B cell (primary cell): Measurements from ENCODE around the gene BABAM2. TPM values are rescaled to one million over a fixed set of nuclear protein-coding genes. Genes with fewer than 3 reads are reported as not detected.

Experiments
- ATAC-seq: fragments of 200-7000 bp; cut with Tn5 transposase; one replicate; pipeline ENCODE4 v1.10.0; 2021; ENCODE audit warnings: low read depth, mild to moderate bottlenecking, moderate number of reproducible peaks, moderate library complexity
- CTCF ChIA-PET: fragments of 350-600 bp; sonication (Branson Sonifier 250); formaldehyde crosslinking; loops from one replicate; lab custom pipeline; 2021; ENCODE audit warnings: antibody characterized with exemption, inconsistent platforms; lab: Charles Lee
- POLR2A ChIA-PET: fragments of 350-600 bp; sonication (Branson Sonifier 250); formaldehyde crosslinking; loops from one replicate; lab custom pipeline; 2021; ENCODE audit warnings: antibody characterized with exemption; lab: Charles Lee
- DNase-seq: peaks from one replicate; pipeline ENCODE4 v3.0.0; 2013
- H2AFZ ChIP-seq: 2 replicates; pipeline ENCODE4 v1.6.1; 2012; ENCODE audit warnings: mild to moderate bottlenecking, low read depth, low read length; ENCODE audit not compliant: insufficient read depth, poor library complexity, severe bottlenecking
- H3K27ac ChIP-seq, 2 donors: 1 replicate in 1 of 2; 2 replicates in 1 of 2; pipeline ENCODE4 v1.5.1; 2012 to 2013; ENCODE audit warnings: low read length in 2 of 2, mild to moderate bottlenecking in 2 of 2, moderate library complexity in 1 of 2
- H3K27me3 ChIP-seq, 4 experiments: fragments of 200-600 bp in 1 of 4; sonication (generic) in 1 of 4; replicated peaks in 1 of 4; 1 replicate in 2 of 4; 2 replicates in 2 of 4; pipeline versions ENCODE4 v1.6.1 to v1.7.0; 2013 to 2016; ENCODE audit warnings: low read length in 3 of 4, mild to moderate bottlenecking in 2 of 4, mixed read lengths in 1 of 4, moderate library complexity in 1 of 4; ENCODE audit not compliant: insufficient read depth in 4 of 4, control insufficient read depth in 3 of 4; ENCODE audit errors: control extremely low read depth in 1 of 4
- H3K36me3 ChIP-seq, 2 experiments: replicated peaks in 1 of 2; 1 replicate in 1 of 2; 2 replicates in 1 of 2; pipeline versions ENCODE4 v1.6.1 to v1.7.1; 2013; ENCODE audit warnings: low read length in 1 of 2; ENCODE audit not compliant: insufficient read depth in 2 of 2, control insufficient read depth in 1 of 2; ENCODE audit errors: control extremely low read depth in 1 of 2, extremely low read depth in 1 of 2
- H3K4me1 ChIP-seq, 2 donors: fragments of 200-600 bp in 1 of 2; sonication (generic) in 1 of 2; 1 replicate in 1 of 2; 2 replicates in 1 of 2; pipeline versions ENCODE4 v1.5.1 to v1.6.1; 2013 to 2017; ENCODE audit warnings: low read length in 2 of 2; ENCODE audit not compliant: control insufficient read depth in 2 of 2, insufficient read depth in 2 of 2
- H3K4me2 ChIP-seq: replicated peaks from 2 replicates; pipeline ENCODE3; 2012; ENCODE audit warnings: mild to moderate bottlenecking, low read depth, low read length; ENCODE audit not compliant: poor library complexity, severe bottlenecking
- H3K4me3 ChIP-seq, 5 experiments: fragments of 200-600 bp in 1 of 5; sonication (generic) in 1 of 5; 1 replicate in 3 of 5; 2 replicates in 2 of 5; pipeline versions ENCODE4 v1.5.1 to v1.7.0; 2011 to 2016; ENCODE audit warnings: low read length in 4 of 5, mild to moderate bottlenecking in 4 of 5, low read depth in 2 of 5, control low read depth in 1 of 5, moderate library complexity in 1 of 5; ENCODE audit not compliant: insufficient read depth in 1 of 5; ENCODE audit errors: control extremely low read depth in 1 of 5, extremely low read depth in 1 of 5
- H3K79me2 ChIP-seq: fragments of 200-600 bp; sonication (generic); one replicate; pipeline ENCODE4 v1.6.0; 2016; ENCODE audit warnings: low read length; ENCODE audit not compliant: control insufficient read depth, insufficient read depth
- H3K9ac ChIP-seq: fragments of 200-600 bp; sonication (generic); 2 replicates; pipeline ENCODE4 v1.6.1; 2017; ENCODE audit warnings: mild to moderate bottlenecking, low read length, moderate library complexity
- H3K9me3 ChIP-seq, 3 donors: one replicate each; pipeline versions ENCODE4 v1.6.1 to v1.7.1; 2013; ENCODE audit warnings: low read length in 2 of 3; ENCODE audit not compliant: control insufficient read depth in 2 of 3, insufficient read depth in 1 of 3; ENCODE audit errors: control extremely low read depth in 1 of 3
- H4K20me1 ChIP-seq: 2 replicates; pipeline ENCODE4 v1.6.0; 2012; ENCODE audit warnings: mild to moderate bottlenecking, low read length; ENCODE audit not compliant: insufficient read depth, control insufficient read depth, poor library complexity, severe bottlenecking
- H3K27ac Mint-ChIP-seq: one replicate; pipeline ENCODE4 v1.8.0; 2021; ENCODE audit warnings: mixed read lengths
- H3K27me3 Mint-ChIP-seq: one replicate; pipeline ENCODE4 v1.8.0; 2021; ENCODE audit warnings: mixed read lengths
- H3K4me1 Mint-ChIP-seq: one replicate; pipeline ENCODE4 v1.8.0; 2021; ENCODE audit warnings: mixed read lengths
- H3K4me3 Mint-ChIP-seq: one replicate; pipeline ENCODE4 v1.8.0; 2021; ENCODE audit warnings: mixed read lengths
- H3K9me3 Mint-ChIP-seq: one replicate; pipeline ENCODE4 v1.8.0; 2022; ENCODE audit warnings: mixed read lengths; ENCODE audit not compliant: insufficient read depth
- CTCF ChIP-seq: fragments of 200-600 bp; IDR thresholded peaks from one replicate; pipeline ENCODE4 v1.8.0; 2022; ENCODE audit warnings: antibody characterized with exemption, mild to moderate bottlenecking
- EZH2 ChIP-seq: IDR thresholded peaks from 2 replicates; pipeline ENCODE4 v1.6.1; 2012; ENCODE audit warnings: borderline replicate concordance, low read depth, mild to moderate bottlenecking, moderate library complexity, low read length; ENCODE audit not compliant: insufficient read depth, poor library complexity, severe bottlenecking
- WGBS: methylation state at CpG from one replicate; pipeline ENCODE4 v1.1.5; 2013; ENCODE audit warnings: missing lambda C conversion rate; ENCODE audit not compliant: insufficient coverage; 5-methylcytosine and 5-hydroxymethylcytosine counted together
- intact Hi-C: fragments of 100-400 bp; cut with micrococcal nuclease; formaldehyde crosslinking; loops from one replicate; pipeline ENCODE4 v1.10.0; 2022
- polyA plus RNA-seq: library from polyadenylated mRNA; depleted of rRNA; stranded (reverse); fragments of >200 nt; gene quantifications from 2 replicates; pipeline ENCODE4 v1.2.3, GENCODE V29; 2012
- total RNA-seq, 2 donors: library from RNA; stranded (reverse); fragments of 120-200 nt in 1 of 2; gene quantifications; 1 replicate in 1 of 2; 2 replicates in 1 of 2; pipeline versions ENCODE4 v1.2.3 to v1.2.4, GENCODE V29; 2013 to 2022

Gene BABAM2
- total and polyA plus RNA-seq, 2 donors (not counting 1 experiment from before 2014, with no cell fraction given) = 22.3 to 69.6 TPM

DNA sequence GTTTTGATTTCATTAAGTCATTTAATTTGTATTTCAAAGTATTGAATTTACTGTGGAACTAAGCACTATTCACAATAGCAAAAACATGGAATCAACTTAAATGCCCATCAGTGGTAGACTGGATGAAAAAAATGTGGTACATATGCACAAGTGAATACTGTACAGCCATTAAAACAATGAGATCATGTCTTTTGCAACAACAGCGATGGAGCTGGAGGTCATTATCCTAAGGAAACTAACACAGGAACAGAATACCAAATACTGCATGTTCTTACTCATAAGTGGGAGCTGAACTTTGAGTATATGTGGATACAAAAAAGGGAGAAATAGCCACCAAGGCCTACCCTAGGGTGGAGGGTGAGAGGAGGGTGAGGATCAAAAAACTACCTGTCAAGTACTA is 164.4 kb downstream of the BABAM2 start:
- H3K27me3 Mint-ChIP-seq = no peaks in the 10 kb centered on the region
- no CpG with 5 or more reads among the region's 1 CpG for WGBS
- ATAC-seq (no peak), DNase-seq (no peak)
- ChIA-PET CTCF (no interaction called here), POLR2A (no interaction called here)
- H3K27ac Mint-ChIP-seq = no peak overlapping the region
- Histone ChIP-seq H3K4me2 (no peak overlapping the region), H3K9ac (no peak overlapping the region), H3K9me3 (no peaks in the 10 kb centered on the region), H3K4me3 (no peak overlapping the region), H3K27me3 (no peaks in the 10 kb centered on the region), H4K20me1 (no peaks in the 10 kb centered on the region), H3K36me3 (peaks cover 0 to 2% of the 10 kb centered on the region in 2 experiments), H3K27ac (no peak overlapping the region), H3K4me1 (no peaks in the 10 kb centered on the region), H3K79me2 (no peaks in the 10 kb centered on the region), H2AFZ (no peak overlapping the region)
- H3K4me1 Mint-ChIP-seq = no peaks in the 10 kb centered on the region
- TF ChIP-seq CTCF = no peak
- TF ChIP-seq EZH2 = no peak
- intact Hi-C loops = no loop called here
- no peak overlapping the region for H3K4me3 Mint-ChIP-seq
- H3K9me3 Mint-ChIP-seq = no peaks in the 10 kb centered on the region

- H3K9me3 Mint-ChIP-seq = no peaks in the 10 kb centered on the region
- H3K4me3 ChIP-seq = no peak overlapping the region
- H3K4me1 Mint-ChIP-seq = no peaks in the 10 kb centered on the region
- ChIA-PET CTCF (no interaction called here), POLR2A (no interaction called here)
- no peak overlapping the region for H2AFZ ChIP-seq
- ATAC-seq (no peak), DNase-seq (no peak)
- no peaks in the 10 kb centered on the region for H3K27me3 ChIP-seq
- no peaks in the 10 kb centered on the region for H4K20me1 ChIP-seq
- H3K4me1 ChIP-seq = no peaks in the 10 kb centered on the region
- H3K27ac Mint-ChIP-seq = no peak overlapping the region
- TF ChIP-seq CTCF = no peak
- TF ChIP-seq EZH2 = no peak
- no peaks in the 10 kb centered on the region for H3K79me2 ChIP-seq
- H3K9me3 ChIP-seq = no peaks in the 10 kb centered on the region
- no peak overlapping the region for H3K9ac ChIP-seq
- peaks cover 0 to 2% of the 10 kb centered on the region in 2 experiments for H3K36me3 ChIP-seq
- H3K4me3 Mint-ChIP-seq = no peak overlapping the region
- H3K27ac ChIP-seq = no peak overlapping the region
- no peak overlapping the region for H3K4me2 ChIP-seq
- H3K27me3 Mint-ChIP-seq = no peaks in the 10 kb centered on the region
- intact Hi-C loops = no loop called here
These were observed 164.9 kb downstream of the BABAM2 start for GRCh38 chr2:28055325-28055970.
